HG02610 (cell line): ENCODE results near the gene MRPL28.

Experiments
- ATAC-seq: cut with Tn5 transposase; IDR thresholded peaks from one replicate; pipeline ENCODE4 v1.9.1; 2021; ENCODE audit warnings: mild to moderate bottlenecking, moderate library complexity; ENCODE audit not compliant: unreplicated experiment

The MRPL28 gene

GRCh38 chr16:318628-319027, 51.7 kb downstream of the MRPL28 start:
- ATAC-seq, result no peak

- ATAC-seq, result no peak
Observed at GRCh38 chr16:317583-317982, 52.8 kb downstream of the MRPL28 start.
